GM23338 (cell line): ENCODE data around the gene TMEM217.

Source experiments
- CREB1 ChIP-seq: fragments of 250-450 bp; sonication (Bioruptor Pico); IDR thresholded peaks from 2 replicates; pipeline ENCODE4 v1.5.0; 2020; ENCODE audit warnings: low read depth, mild to moderate bottlenecking, moderate library complexity
- CTCF ChIP-seq, 2 experiments: fragments of 200-600 bp in 1 of 2; sonication (generic) in 1 of 2; conservative IDR thresholded peaks; 2 replicates each; pipeline versions ENCODE4 v1.5.1 to v1.6.1; 2016 to 2017; ENCODE audit warnings: antibody characterized with exemption in 2 of 2, low read depth in 2 of 2, mild to moderate bottlenecking in 2 of 2, moderate library complexity in 1 of 2
- EZH2 ChIP-seq: fragments of 200-600 bp; sonication (generic); IDR thresholded peaks from one replicate; pipeline ENCODE4 v1.8.0; 2017; ENCODE audit warnings: antibody characterized with exemption, mild to moderate bottlenecking, low read depth; ENCODE audit not compliant: unreplicated experiment
- REST ChIP-seq: IDR thresholded peaks from one replicate; pipeline ENCODE4 v1.6.1; 2018; ENCODE audit warnings: antibody characterized with exemption; ENCODE audit not compliant: unreplicated experiment
- ZNF331 ChIP-seq: fragments of 250-450 bp; sonication (Bioruptor Pico); IDR thresholded peaks from 2 replicates; pipeline ENCODE4 v1.5.0; 2020; ENCODE audit warnings: low read depth, mild to moderate bottlenecking, moderate library complexity

- TF ChIP-seq CTCF (conservative IDR thresholded peaks at IDR 0.05; ENCODE audit: low read depth in 2 of 2) (no peak), EZH2 (no peak), CREB1 (CRISPR knock-in tag) (no peak), ZNF331 (CRISPR knock-in tag) (no peak), REST (no peak)
These were observed 52.0 kb downstream of the TMEM217 start for GRCh38 chr6:37205997-37206340.
